ENCODE results near the gene CANT1.

CANT1 gene

DNA sequence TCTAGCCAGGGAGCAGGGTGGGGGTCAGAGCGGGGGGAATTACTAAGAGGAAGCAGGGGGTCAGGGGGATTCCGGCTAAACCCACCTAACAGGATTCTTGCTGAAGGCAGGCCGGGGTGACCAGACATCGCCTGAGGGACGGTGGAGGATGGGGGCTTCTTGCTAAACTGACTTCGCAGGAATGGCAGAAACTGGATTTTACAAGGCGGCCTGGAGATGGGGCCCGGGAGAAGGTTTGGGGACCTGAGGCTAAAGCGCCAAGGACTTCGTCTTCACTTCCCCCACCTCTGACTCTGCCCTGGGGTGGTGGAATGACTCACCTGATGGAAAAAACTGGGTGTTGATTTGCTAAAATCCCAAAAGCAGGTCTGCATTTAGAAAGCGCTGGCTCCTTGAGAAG, 53.3 kb downstream of the CANT1 start:
- H3K4me1 ChIP-seq, result no peaks in the 10 kb centered on the region
- no peak overlapping the region for H3K9ac ChIP-seq
- H3K4me2 ChIP-seq (ENCODE audit: low read length), result no peak overlapping the region
- no peaks in the 10 kb centered on the region for H3K79me2 ChIP-seq
- no peaks in the 10 kb centered on the region for H3K9me3 ChIP-seq (ENCODE audit: control insufficient read depth, low read length)
- H2AFZ ChIP-seq, result no peak overlapping the region
- H3K27ac ChIP-seq, result no peak overlapping the region
- no peak for TF ChIP-seq CTCF (IDR thresholded peaks at IDR 0.05)
- H3K36me3 ChIP-seq (ENCODE audit: control insufficient read depth, insufficient read depth, low read length), result no peaks in the 10 kb centered on the region
- H3K4me3 ChIP-seq (ENCODE audit: low read depth, low read length), result no peak overlapping the region
- no peaks in the 10 kb centered on the region for H3K27me3 ChIP-seq (ENCODE audit: control insufficient read depth, insufficient read depth, low read length)

DNA sequence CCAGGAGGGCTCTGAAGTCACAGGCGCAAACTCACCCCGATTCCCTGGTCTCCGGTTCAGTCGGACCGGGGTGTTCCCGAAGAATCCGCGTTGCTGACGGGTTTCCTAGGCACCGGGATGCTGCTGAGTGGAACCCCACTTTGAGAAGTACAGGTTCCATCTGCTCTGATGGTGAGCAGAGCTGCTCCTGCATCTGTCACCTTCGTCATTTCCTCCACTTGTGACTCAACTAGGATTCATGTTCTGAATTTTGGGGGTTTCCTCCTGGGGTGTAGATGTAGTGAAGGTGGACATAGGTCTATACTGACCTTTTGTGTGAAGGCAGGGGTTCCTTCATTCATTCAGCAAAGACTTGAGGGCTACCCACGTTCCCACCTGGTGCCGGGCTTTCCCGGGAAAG, 54.9 kb downstream of the CANT1 start:
- Histone ChIP-seq H3K9ac (no peak overlapping the region), H3K79me2 (no peaks in the 10 kb centered on the region), H3K4me1 (no peaks in the 10 kb centered on the region), H2AFZ (no peak overlapping the region), H3K36me3 (ENCODE audit: control insufficient read depth, insufficient read depth, low read length) (no peaks in the 10 kb centered on the region), H3K27me3 (ENCODE audit: control insufficient read depth, insufficient read depth, low read length) (no peaks in the 10 kb centered on the region), H3K4me2 (ENCODE audit: low read length) (no peak overlapping the region), H3K27ac (no peak overlapping the region), H3K4me3 (ENCODE audit: low read depth, low read length) (no peak overlapping the region), H3K9me3 (ENCODE audit: control insufficient read depth, low read length) (no peaks in the 10 kb centered on the region)
- TF ChIP-seq CTCF (IDR thresholded peaks at IDR 0.05), result no peak

GRCh38 chr17:78953356-78954350, 55.9 kb downstream of the CANT1 start:
- Histone ChIP-seq H3K27me3 (ENCODE audit: control insufficient read depth, insufficient read depth, low read length) (no peaks in the 10 kb centered on the region), H3K4me3 (ENCODE audit: low read depth, low read length) (no peak overlapping the region), H3K27ac (no peak overlapping the region), H3K36me3 (ENCODE audit: control insufficient read depth, insufficient read depth, low read length) (no peaks in the 10 kb centered on the region), H3K4me1 (no peaks in the 10 kb centered on the region), H2AFZ (no peak overlapping the region), H3K4me2 (ENCODE audit: low read length) (no peak overlapping the region), H3K9me3 (ENCODE audit: control insufficient read depth, low read length) (no peaks in the 10 kb centered on the region), H3K79me2 (no peaks in the 10 kb centered on the region), H3K9ac (no peak overlapping the region)
- no peak for TF ChIP-seq CTCF (IDR thresholded peaks at IDR 0.05)

GRCh38 chr17:78952706-78953105, 56.9 kb downstream of the CANT1 start:
- H3K27me3 ChIP-seq (ENCODE audit: control insufficient read depth, insufficient read depth, low read length), result no peaks in the 10 kb centered on the region
- H3K4me1 ChIP-seq, result peaks cover 1% of the 10 kb centered on the region
- no peak overlapping the region for H3K27ac ChIP-seq
- H3K9ac ChIP-seq, result no peak overlapping the region
- H3K4me2 ChIP-seq (ENCODE audit: low read length), result no peak overlapping the region
- no peaks in the 10 kb centered on the region for H3K9me3 ChIP-seq (ENCODE audit: control insufficient read depth, low read length)
- no peaks in the 10 kb centered on the region for H3K79me2 ChIP-seq
- no peak for TF ChIP-seq CTCF (IDR thresholded peaks at IDR 0.05)
- H2AFZ ChIP-seq, result no peak overlapping the region
- H3K4me3 ChIP-seq (ENCODE audit: low read depth, low read length), result no peak overlapping the region
- H3K36me3 ChIP-seq (ENCODE audit: control insufficient read depth, insufficient read depth, low read length), result no peaks in the 10 kb centered on the region

Measured in parathyroid adenoma (tissue), 2 donors.